A673 (cell line): ENCODE measurements around the gene ANAPC15. TPM values are rescaled to one million over a fixed set of nuclear protein-coding genes. Genes with fewer than 3 reads are reported as not detected.

Experiments used
- BruUV-seq: library from RNA; stranded (reverse); fragments of 400-500 nt; replicated peaks from 2 replicates; lab custom pipeline; 2021; lab: Mats Ljungman, UMichigan
- CTCF ChIA-PET: fragments of 300-600 bp; sonication (Branson Sonifier 250); formaldehyde crosslinking; loops from one replicate; lab custom pipeline; 2022; ENCODE audit warnings: antibody characterized with exemption; lab: Charles Lee
- POLR2A ChIA-PET: fragments of 300-600 bp; sonication (Branson Sonifier 250); formaldehyde crosslinking; loops from one replicate; lab custom pipeline; 2022; ENCODE audit warnings: antibody characterized with exemption; ENCODE audit not compliant: low non-redundant PET; lab: Charles Lee
- DNase-seq: peaks from one replicate; pipeline ENCODE4 v3.0.0-alpha.2; 2015; ENCODE audit warnings: low spot score
- H3K27ac ChIP-seq: fragments of 200-600 bp; sonication (generic); 2 replicates; pipeline ENCODE4 v1.5.1; 2016; ENCODE audit warnings: mixed run types, low read depth, mild to moderate bottlenecking, mixed read lengths, antibody characterized with exemption, low read length; ENCODE audit not compliant: poor library complexity, severe bottlenecking
- H3K27me3 ChIP-seq: fragments of 200-600 bp; sonication (generic); replicated peaks from 2 replicates; pipeline ENCODE4 v1.6.1; 2017; ENCODE audit warnings: mixed run types, low read depth, mild to moderate bottlenecking, mixed read lengths, antibody characterized with exemption, low read length; ENCODE audit not compliant: insufficient read depth, poor library complexity
- H3K36me3 ChIP-seq: fragments of 200-600 bp; sonication (generic); 2 replicates; pipeline ENCODE4 v1.6.1; 2016; ENCODE audit warnings: mixed run types, mild to moderate bottlenecking, mixed read lengths, antibody characterized with exemption, low read length; ENCODE audit not compliant: insufficient read depth, poor library complexity, severe bottlenecking
- H3K4me1 ChIP-seq: fragments of 200-600 bp; sonication (generic); 2 replicates; pipeline ENCODE4 v1.6.1; 2017; ENCODE audit warnings: mixed run types, mild to moderate bottlenecking, mixed read lengths, antibody characterized with exemption, low read length; ENCODE audit not compliant: insufficient read depth, poor library complexity, severe bottlenecking
- H3K4me3 ChIP-seq: fragments of 200-600 bp; sonication (generic); 2 replicates; pipeline ENCODE4 v1.5.1; 2016; ENCODE audit warnings: low read depth, mixed run types, mild to moderate bottlenecking, mixed read lengths, low read length; ENCODE audit not compliant: poor library complexity, severe bottlenecking
- H3K9me3 ChIP-seq: fragments of 200-600 bp; sonication (generic); 2 replicates; pipeline ENCODE4 v1.6.1; 2016; ENCODE audit warnings: mixed run types, low read depth, mild to moderate bottlenecking, mixed read lengths, antibody characterized with exemption, low read length; ENCODE audit not compliant: poor library complexity, severe bottlenecking
- EZH2 ChIP-seq: fragments of 200-600 bp; sonication (generic); IDR thresholded peaks from 2 replicates; pipeline ENCODE4 v1.6.1; 2017; ENCODE audit warnings: borderline replicate concordance, low read depth, mild to moderate bottlenecking, mixed read lengths, antibody characterized with exemption, low read length; ENCODE audit not compliant: poor library complexity, severe bottlenecking
- intact Hi-C: fragments of 100-400 bp; cut with micrococcal nuclease; formaldehyde crosslinking; loops from one replicate; pipeline ENCODE4 v1.10.0; 2022; ENCODE audit not compliant: unreplicated experiment
- total RNA-seq: library from RNA; stranded (reverse); gene quantifications from 2 replicates; pipeline ENCODE4 v1.2.3, GENCODE V29; 2021
- TF ChIP-seq, protein P1 (sequence below): fragments of 300-800, 200-600 bp; sonication (generic); conservative IDR thresholded peaks from 2 replicates; pipeline ENCODE4 v1.5.1; 2017; ENCODE audit warnings: low read depth, mild to moderate bottlenecking, antibody characterized with exemption, low read length, moderate library complexity, mixed read lengths

The ANAPC15 gene
- total RNA-seq, 1 experiment from 2014 or later = 57.2 TPM

DNA sequence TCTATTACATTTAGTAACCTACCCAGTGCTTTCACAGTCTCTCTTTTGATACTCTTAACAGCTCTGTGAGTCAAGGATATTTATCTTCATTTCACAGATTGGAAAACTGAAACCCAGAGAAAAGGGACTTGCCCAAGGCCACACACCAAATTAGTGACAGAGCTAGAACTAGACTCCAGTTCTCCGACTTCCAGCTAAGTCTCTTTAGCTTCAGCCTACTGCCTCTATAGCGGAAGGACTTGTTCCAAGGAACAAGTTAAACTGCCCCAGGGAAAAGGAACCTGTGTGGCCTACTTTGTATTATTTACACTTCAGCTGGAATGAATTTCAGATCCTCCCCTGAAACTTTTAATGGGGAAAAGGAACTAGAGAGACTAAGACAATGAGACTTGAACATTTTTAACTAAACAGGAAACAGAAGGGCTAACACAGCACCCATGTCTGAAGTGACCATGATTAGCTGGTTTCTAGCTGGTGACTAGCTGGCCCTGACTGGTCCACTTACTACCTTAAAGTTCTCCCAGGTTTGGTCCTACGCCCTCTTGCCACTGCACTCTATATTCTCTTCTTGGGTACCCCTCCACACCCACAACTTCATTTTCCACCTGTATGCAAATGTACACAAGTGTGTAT is 30.6 kb downstream of the ANAPC15 start:
- Histone ChIP-seq H3K9me3 (no peaks in the 10 kb centered on the region), H3K4me3 (no peak overlapping the region), H3K4me1 (peaks cover 14% of the 10 kb centered on the region), H3K36me3 (no peaks in the 10 kb centered on the region), H3K27me3 (no peaks in the 10 kb centered on the region), H3K27ac (peak overlapping the region; percentile 86)
- no TSS peak for BruUV-seq
- TF ChIP-seq EZH2 = no peak
- TF ChIP-seq, protein P1, sequence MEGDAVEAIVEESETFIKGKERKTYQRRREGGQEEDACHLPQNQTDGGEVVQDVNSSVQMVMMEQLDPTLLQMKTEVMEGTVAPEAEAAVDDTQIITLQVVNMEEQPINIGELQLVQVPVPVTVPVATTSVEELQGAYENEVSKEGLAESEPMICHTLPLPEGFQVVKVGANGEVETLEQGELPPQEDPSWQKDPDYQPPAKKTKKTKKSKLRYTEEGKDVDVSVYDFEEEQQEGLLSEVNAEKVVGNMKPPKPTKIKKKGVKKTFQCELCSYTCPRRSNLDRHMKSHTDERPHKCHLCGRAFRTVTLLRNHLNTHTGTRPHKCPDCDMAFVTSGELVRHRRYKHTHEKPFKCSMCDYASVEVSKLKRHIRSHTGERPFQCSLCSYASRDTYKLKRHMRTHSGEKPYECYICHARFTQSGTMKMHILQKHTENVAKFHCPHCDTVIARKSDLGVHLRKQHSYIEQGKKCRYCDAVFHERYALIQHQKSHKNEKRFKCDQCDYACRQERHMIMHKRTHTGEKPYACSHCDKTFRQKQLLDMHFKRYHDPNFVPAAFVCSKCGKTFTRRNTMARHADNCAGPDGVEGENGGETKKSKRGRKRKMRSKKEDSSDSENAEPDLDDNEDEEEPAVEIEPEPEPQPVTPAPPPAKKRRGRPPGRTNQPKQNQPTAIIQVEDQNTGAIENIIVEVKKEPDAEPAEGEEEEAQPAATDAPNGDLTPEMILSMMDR = no peak
- intact Hi-C loops = loop anchor here (2.0 kb wide), 1 partner anchor 41 kb away; no protein-coding TSS in a partner anchor
- ChIA-PET CTCF (interaction anchor here (0.7 to 0.9 kb wide), 2 partner anchors 57 to 349 kb away, joined by 4 to 6 read pairs; no protein-coding TSS in a partner anchor), POLR2A (no interaction called here)
- no peak for DNase-seq

DNA sequence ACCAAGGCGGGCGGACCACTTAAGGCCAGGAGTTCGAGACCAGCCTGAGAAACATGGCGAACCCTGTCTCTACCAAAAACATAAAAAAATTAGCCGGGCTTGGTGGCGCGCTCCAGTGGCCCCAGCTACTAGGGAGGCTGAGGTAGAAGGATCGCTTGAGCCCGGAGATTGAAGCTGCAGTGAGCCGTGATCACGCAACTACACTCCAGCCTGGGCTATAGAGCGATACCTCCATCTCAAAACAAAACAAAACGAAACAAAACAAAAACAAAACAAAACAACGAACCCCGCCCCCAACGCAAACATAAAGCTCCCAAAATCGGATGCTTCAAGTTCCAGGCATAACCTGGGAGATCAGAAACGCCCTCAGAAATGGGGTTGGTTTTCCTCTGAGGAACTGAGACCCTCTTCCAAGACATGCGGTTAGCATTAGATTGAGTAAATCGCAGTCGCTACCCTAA is 31.3 kb downstream of the ANAPC15 start:
- Histone ChIP-seq H3K9me3 (no peaks in the 10 kb centered on the region), H3K4me3 (peak overlapping the region; percentile 72), H3K27me3 (no peaks in the 10 kb centered on the region), H3K27ac (peak overlapping the region; percentile 86), H3K4me1 (peaks cover 14% of the 10 kb centered on the region), H3K36me3 (no peaks in the 10 kb centered on the region)
- BruUV-seq = TSS peak; percentile 75
- no peak for DNase-seq
- CTCF ChIA-PET = interaction anchor here (0.9 kb wide), 1 partner anchor 56 kb away, joined by 4 read pairs; no protein-coding TSS in a partner anchor
- intact Hi-C loops = loop anchor here (2.0 kb wide), 1 partner anchor 40 kb away; no protein-coding TSS in a partner anchor
- TF ChIP-seq EZH2 = no peak
- TF ChIP-seq, protein P1 = no peak
- POLR2A ChIA-PET = no interaction called here

DNA sequence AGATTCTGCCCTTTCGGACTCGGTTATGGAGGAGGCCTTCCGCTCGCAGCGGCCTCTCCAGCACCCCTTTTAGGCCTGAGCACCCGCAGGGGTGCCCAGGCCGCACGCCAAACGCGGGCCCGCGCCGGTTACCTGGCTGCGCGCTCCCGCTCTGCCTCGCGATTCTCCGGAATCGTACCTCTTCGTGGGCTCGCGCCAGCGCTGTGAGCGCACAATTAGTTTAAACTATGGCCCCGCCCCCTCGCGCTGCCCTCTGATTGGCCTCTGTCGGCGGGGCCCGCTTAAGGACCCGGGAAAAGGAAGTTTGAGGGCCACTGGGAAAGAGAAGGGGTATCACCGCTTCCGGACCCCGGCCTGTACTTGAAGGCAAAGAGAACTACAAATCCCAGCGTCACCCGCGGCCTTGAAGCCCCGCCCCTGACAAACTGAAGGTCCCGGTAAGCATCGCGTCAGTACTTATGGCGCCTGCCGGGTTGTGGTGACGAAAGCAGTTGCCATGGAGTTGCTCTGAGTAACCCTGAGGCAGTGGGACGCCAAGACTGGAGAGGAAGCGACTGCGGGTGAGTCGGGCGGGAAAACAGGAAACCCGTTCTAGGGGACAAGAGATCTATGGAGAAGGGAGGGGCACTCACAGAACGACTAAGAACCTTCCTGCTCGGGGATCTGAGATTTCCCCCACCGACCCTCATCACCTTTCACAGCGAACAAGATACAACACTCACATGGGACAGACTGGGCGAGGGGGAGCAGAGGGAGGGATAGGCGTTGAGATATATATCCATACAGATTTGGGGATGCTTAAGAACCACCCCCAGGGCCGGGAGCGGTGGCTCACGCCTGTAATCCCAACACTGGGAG is 31.9 kb downstream of the ANAPC15 start, which contains the start of the genes LRRC51 and NUMA1:
Gene LRRC51 (plus strand): TSS at position 525 of the 858 bp plus-strand sequence. CDS start 8,234 bp downstream, outside the sequence.
Gene NUMA1 (minus strand): TSS at position 217 of the 858 bp plus-strand sequence. CDS start 44,599 bp downstream, outside the sequence.
- H3K27ac ChIP-seq = peak within 1 kb of the TSS; percentile 86
- peaks cover 4% of the 10 kb centered on the region for H3K36me3 ChIP-seq
- TF ChIP-seq, protein P1 = no peak
- TF ChIP-seq EZH2 = no peak
- H3K9me3 ChIP-seq = no peaks in the 10 kb centered on the region
- CTCF ChIA-PET = interaction anchor here (0.9 kb wide), 1 partner anchor 55 kb away, joined by 4 read pairs; no protein-coding TSS in a partner anchor
- POLR2A ChIA-PET = interaction anchor here (0.7 kb wide), 1 partner anchor 63 kb away, joined by 5 read pairs; no protein-coding TSS in a partner anchor
- peak; percentile 100 for DNase-seq
- BruUV-seq = no TSS peak
- H3K4me3 ChIP-seq = peak within 1 kb of the TSS; percentile 72
- H3K27me3 ChIP-seq = no peaks in the 10 kb centered on the region
- H3K4me1 ChIP-seq = peaks cover 14% of the 10 kb centered on the region
- intact Hi-C loops = loop anchor here (1.0 to 2.0 kb wide), 3 partner anchors 23 to 40 kb away; partner anchors contain the start of genes ANAPC15 and LAMTOR1
